GM18870 (cell line): ENCODE results near the gene PRKAA1.
"Not testable (repeated sequence)": the region's sequence is repeated elsewhere in the genome, so short reads cannot be mapped to it uniquely, and the experiment has no call there.

Source experiments
- ATAC-seq: cut with Tn5 transposase; IDR thresholded peaks from one replicate; pipeline ENCODE4 v1.9.1; 2021; ENCODE audit warnings: moderate library complexity; ENCODE audit not compliant: unreplicated experiment

The PRKAA1 gene

GRCh38 chr5:40734986-40735385 lies 63.2 kb downstream of the PRKAA1 start:
- ATAC-seq: no peak

- no peak for ATAC-seq
These were observed 64.2 kb downstream of the PRKAA1 start for GRCh38 chr5:40733879-40734563.

- ATAC-seq: no peak
These were observed 64.7 kb downstream of the PRKAA1 start for GRCh38 chr5:40733434-40733833.

- ATAC-seq: not testable (repeated sequence)
These were observed 75.7 kb downstream of the PRKAA1 start for GRCh38 chr5:40722497-40722911.

- no peak for ATAC-seq
These were observed 78.1 kb downstream of the PRKAA1 start for GRCh38 chr5:40720069-40720468.

GRCh38 chr5:40717281-40717680 lies 80.9 kb downstream of the PRKAA1 start:
- no peak for ATAC-seq

GRCh38 chr5:40716590-40716989 lies 81.6 kb downstream of the PRKAA1 start:
- no peak for ATAC-seq

- ATAC-seq: no peak
These were observed 82.2 kb downstream of the PRKAA1 start for GRCh38 chr5:40716000-40716399.

- ATAC-seq: no peak
These were observed 84.2 kb downstream of the PRKAA1 start for GRCh38 chr5:40714001-40714400.

- not testable (repeated sequence) for ATAC-seq
These were observed 87.6 kb downstream of the PRKAA1 start for GRCh38 chr5:40710575-40710974.
